ENCODE data around the gene SOHLH2.

SOHLH2 gene

DNA sequence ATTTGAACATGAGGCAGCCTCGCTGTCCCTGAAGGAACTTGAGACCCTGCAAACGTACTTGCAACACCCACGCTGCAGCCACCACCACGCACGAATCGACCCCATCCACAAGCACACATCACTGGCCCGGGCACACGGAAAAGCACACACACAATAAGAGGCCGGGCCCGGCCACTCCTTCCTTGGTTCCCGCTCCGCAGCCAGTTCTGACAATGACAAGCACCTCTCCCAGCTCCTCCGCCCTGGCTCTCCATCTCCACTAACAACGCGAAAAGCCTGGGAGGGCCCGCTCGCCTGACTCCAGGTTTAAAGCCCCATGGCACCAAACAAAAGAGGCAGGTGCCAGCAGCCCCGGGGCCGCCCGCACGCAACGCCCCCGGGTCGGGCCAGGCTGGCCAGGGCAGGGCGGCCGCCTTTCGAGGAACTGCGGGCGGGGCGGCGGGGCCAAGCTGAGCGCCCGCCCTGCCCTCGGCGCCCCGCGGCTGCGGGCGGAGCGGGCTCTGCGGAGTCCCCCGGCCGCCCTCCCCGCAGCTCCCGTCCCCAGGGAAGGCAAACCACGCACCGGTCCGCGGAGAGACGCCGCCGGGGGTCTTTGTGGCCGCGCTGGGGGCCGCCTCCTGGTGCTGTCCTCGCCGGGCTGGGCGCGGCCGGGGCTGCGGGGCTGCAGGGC is 83.7 kb downstream of the SOHLH2 start:
- no peak for DNase-seq

DNA sequence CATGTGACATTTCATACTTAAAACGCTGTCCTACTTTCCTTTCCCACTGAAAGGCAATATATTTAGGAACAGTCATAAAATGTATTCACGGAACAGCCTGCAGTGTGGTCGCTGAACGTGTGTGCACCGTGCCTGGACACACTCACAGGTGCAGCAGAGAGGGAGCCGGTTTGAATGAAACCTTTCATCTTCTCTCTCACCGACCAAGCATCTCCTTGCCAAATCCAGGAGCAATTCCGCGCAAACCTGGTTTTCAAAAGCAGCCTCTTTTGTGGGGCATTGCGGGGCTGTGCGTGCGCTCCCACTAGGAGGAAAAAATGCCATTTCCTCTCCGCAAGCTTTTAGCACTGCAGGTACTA is 84.2 kb downstream of the SOHLH2 start:
- no peak for DNase-seq

DNA sequence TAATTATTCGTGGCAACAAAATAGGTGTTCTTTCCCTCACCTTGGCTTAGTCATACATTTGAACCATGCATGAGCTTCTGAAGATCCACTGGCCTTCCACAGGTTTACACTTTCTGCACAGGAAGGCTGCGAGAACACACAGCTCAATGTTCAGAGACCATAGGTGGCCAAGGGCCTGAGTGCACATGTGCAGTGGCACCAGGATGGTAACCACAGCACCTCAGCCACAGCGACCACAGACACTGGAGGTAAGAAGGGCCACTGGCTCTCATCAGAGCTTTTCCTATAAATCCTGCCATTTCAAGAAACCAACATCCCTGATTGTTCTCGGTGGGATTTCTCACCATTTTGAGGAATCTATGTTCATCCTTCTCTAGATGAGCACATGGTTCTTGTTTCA is 84.8 kb downstream of the SOHLH2 start:
- no peak for DNase-seq

DNA sequence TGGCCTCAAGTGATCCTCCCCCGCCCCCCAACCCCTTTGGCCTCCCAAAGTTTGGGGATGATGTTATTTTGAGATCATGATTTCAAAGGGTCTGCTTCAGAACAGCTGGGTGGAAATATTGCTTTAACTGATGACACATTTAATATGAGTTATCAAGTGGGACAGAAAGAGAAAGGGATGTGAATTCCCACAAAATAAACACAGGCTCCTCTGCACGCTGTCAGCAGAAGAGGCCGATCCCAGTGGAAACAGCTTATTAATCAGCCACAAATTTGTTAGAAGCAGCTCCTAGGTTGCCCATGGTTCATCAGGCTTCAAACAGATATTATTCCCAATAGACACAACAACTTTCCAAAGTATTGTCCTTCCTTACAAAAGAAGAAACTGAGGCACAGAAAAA is 87.9 kb downstream of the SOHLH2 start:
- no peak for DNase-seq

DNA sequence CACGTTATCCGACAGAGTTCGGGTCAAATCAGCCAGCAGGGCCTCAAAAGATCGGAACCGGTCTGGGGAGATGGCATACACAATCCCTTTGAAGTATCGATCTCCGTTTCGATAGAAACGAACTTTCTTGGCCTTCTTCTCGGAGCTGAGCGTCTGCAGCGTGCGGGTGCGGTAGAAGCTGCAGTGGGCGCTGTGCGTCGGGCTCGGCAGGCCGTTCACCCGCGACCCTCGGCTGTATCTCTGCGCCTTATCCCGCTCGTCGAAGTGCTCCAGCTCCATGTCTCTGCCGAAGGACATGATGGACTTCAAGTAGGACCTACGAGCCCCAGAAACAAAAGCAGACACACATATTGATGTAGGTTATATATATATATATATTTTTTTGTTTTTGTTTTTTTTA is 88.5 kb downstream of the SOHLH2 start:
- no peak for DNase-seq

DNA sequence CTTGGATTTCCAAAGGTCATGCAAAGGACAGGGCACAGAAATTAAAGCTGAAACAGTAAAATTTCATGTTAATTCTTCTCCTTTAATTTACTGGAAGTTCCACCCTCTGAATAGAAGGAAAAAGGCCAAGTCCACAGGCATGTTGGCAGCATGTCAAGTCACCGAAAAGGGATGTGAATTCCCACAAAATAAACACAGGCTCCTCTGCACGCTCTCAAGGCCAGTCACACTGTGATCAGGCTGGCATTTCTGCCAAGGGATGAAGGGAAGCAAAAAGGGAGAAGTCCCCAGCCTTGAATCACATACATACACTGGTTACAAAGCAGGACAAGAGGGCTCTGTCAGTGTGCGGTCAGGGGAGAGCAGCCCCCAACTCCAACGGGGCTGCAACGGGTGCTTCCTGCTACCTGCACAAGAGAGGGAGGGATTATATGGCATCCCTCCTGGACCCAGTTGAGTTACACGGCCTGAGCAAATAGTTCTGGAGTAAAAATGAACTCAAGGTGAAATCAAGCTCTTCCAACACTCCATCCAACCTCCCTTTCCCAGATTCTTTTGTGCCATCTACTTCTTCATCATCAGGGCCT is 90.0 kb downstream of the SOHLH2 start:
- no peak for DNase-seq
